Heart left ventricle (tissue), 13 donors: Measurements from ENCODE around the gene TJAP1.

ENCODE experiments used
- POLR2A ChIP-seq, 2 donors: fragments of 450-650 bp; IDR thresholded peaks; one replicate each; pipeline ENCODE4 v1.6.1; 2017; ENCODE audit warnings: antibody characterized with exemption in 2 of 2, mild to moderate bottlenecking in 2 of 2, moderate library complexity in 2 of 2
- TF ChIP-seq, protein P1 (sequence below), 12 donors: fragments of 200-600 bp; sonication (generic) in 4 of 12; IDR thresholded peaks; one replicate each; pipeline versions ENCODE4 v1.5.0 to v1.8.0; 2018 to 2022; ENCODE audit warnings: antibody characterized with exemption in 12 of 12, mild to moderate bottlenecking in 5 of 12
- donor health status: ischemic (EF 13 %, LVEDD 7.1; RV severe dilation, severe dysfunction).
- donor health status: DM: no; HTN: yes; CAD: no.
- donor health status: DM: no; HTN: no; CAD: no.
- donor health status: ischemic (EF 25% LVEDD 6.9; RV normal size, moderate dysfunction).
- donor health status: ischemic (EF 25% LVEDD 5.7; RV mildly dilated, moderate dysfunction).
- donor health status: ischemic (EF 35%, LVEDD 5.7; RV mildly dilated, moderate dysfunction).
- donor health status: nonischemic (EF 11% LVEDD 7.7; RV severe dilation, severe dysfunction).
- donor health status: DM: yes; HTN: yes; CAD: no.
- donor health status: PGD.
- donor health status: ischemic (EF 29% LVEDD 5.4; RV normal size, mild dysfunction).
- donor health status: nonischemic (EF 23%, LVEDD 6.1; RV moderate dilation, normal function).

- TF ChIP-seq, protein P1, sequence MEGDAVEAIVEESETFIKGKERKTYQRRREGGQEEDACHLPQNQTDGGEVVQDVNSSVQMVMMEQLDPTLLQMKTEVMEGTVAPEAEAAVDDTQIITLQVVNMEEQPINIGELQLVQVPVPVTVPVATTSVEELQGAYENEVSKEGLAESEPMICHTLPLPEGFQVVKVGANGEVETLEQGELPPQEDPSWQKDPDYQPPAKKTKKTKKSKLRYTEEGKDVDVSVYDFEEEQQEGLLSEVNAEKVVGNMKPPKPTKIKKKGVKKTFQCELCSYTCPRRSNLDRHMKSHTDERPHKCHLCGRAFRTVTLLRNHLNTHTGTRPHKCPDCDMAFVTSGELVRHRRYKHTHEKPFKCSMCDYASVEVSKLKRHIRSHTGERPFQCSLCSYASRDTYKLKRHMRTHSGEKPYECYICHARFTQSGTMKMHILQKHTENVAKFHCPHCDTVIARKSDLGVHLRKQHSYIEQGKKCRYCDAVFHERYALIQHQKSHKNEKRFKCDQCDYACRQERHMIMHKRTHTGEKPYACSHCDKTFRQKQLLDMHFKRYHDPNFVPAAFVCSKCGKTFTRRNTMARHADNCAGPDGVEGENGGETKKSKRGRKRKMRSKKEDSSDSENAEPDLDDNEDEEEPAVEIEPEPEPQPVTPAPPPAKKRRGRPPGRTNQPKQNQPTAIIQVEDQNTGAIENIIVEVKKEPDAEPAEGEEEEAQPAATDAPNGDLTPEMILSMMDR (IDR thresholded peaks at IDR 0.05): no peak
- TF ChIP-seq POLR2A (IDR thresholded peaks at IDR 0.05): no peak
These were observed 620 bp downstream of the TJAP1 start for GRCh38 chr6:43478008-43478372.
